Skeletal muscle cell (primary cell): Measurements from ENCODE around the gene MRPS12.

Experiments used
- DNase-seq: peaks from one replicate; pipeline ENCODE4 v3.0.0-alpha.2; 2010; ENCODE audit warnings: low read depth
- H3K4me3 ChIP-seq: 2 replicates; pipeline ENCODE4 v1.5.1; 2011; ENCODE audit warnings: low read depth, mild to moderate bottlenecking, control low read depth, low read length, moderate library complexity

MRPS12 gene

DNA sequence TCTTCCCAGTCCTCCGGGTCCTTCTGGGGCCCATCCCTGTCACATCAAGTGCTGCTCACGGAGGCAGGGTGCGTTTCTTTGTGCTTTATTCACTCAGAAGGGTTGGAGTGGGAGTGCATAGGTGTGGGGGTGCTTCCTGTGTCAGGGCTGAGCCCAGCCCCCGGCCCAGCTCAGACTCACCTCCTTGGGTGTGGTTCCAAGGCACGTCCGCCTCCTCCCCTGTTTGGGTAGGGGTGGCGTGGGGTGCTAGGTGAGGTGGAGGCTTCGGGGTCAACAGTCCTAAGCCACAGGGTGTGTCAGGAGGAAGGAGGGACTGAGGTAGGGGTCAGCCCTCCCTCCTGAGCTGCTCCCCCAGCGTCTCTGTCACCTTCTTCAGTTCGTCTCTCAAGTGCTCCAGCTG, 21.8 kb upstream of the MRPS12 start:
- no peak for DNase-seq
- no peak overlapping the region for H3K4me3 ChIP-seq

DNA sequence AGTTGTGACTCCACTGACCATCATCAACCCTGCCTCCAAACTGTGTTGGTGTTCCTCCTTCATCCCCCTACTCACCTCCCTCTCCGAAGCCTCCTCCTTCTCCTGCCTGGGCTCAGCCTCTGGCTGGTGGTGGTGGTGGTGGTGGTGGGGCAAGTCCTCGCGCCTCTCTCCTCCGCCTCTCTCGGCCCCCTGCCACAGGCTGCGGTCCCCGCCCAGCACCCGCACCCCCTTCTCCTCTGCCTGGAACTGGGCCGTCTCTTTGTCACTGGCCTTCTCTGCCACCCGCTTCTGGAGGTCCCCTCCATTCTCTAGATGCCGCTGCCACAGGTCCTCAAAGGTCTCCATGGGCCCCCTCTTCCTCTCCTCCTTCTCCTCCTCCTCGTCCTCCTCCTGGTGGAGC, 20.3 kb upstream of the MRPS12 start:
- DNase-seq, result no peak
- no peak overlapping the region for H3K4me3 ChIP-seq

DNA sequence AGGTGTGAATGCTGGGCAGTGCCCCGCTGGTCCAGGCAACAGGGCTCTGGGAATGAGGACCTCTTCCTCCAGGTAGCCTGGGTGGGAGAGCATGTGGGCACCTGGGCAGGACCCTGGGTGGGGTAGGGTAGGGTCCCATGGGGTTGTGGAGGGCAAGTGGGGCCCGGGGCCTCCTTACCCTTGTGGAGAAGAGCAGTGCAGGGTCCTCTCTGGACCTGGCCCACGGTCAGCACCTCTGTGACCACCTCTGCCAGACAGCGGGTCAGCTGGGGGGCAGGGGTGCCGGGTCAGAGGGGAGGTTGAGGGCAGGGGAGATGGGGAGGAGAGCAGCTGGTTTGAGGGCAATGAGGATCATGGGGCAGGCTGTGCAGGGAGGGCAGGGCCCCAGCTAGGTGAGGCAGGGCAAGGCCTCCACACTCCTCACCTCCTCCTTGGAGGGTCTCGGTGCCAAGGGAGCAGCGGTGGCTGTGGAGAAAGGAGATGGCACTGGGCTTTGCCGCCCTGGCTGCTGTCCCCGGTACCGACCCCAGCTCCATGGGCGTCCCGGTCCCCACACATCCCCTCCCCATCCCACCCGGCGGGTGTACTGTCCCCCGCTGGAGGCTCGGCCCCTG, 19.2 kb upstream of the MRPS12 start:
- no peak overlapping the region for H3K4me3 ChIP-seq
- no peak for DNase-seq

DNA sequence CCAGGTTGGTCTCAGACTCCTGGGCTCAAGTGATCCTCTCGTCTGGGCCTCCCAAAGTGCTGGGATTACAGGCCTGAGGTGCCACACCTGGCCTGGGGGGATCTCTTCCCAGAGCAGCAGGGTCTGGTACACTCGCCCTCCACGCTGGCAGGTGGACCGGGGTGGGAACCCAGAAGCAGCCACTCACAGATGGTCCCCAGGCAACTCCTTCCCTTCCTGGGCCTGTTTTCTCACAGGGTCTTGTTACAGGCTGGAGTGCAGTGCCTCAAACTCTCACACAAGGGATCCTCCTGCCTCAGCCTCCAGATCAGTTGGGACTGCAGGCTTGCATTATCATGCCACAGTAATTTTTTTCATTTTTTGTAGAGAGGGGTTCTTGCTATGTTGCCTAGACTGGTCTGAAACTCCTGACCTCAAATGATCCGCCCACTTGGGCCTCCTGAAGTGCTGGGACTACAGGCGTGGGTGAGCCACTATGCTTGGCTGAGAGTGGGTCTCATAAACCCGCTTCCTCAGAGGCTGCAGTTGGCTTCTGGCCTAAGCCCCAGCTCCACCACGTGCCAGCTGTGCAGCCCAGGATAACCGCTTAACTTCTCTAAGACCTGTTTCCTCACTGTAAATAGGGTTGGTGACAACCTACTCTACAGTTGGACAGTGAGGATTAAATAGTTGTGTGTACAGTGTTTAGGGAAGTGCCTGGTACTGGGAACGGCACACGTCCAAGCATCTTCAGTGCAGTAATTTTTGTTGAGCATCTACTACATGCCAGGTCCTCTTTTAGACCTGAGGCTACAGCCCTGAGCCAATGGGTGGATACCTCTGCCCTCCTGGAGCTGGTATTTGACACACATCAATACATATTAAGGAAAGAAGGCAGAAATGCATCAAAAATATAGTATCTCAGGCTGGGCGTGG, 17.9 kb upstream of the MRPS12 start:
- DNase-seq, result no peak
- H3K4me3 ChIP-seq, result no peak overlapping the region

DNA sequence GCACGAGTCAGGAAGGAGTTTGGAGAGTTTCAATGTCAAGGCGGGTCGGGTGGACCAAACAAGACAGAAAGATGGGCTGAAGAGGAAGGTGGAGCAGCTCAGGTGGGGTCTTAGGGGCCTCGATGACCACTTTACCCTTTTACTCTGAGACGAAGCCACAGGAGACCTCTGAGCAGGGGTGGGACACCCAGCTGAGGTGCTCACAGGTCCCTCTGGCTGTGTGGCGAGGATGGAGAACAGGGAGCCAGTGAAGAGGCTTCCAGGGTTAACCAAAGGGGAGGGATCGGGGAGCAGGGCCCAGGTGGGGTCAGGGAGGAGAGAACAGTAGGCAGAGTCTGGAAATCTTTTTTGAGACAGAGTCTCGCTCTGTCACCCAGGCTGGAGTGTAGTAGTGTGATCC, 16.8 kb upstream of the MRPS12 start:
- no peak overlapping the region for H3K4me3 ChIP-seq
- DNase-seq, result no peak

DNA sequence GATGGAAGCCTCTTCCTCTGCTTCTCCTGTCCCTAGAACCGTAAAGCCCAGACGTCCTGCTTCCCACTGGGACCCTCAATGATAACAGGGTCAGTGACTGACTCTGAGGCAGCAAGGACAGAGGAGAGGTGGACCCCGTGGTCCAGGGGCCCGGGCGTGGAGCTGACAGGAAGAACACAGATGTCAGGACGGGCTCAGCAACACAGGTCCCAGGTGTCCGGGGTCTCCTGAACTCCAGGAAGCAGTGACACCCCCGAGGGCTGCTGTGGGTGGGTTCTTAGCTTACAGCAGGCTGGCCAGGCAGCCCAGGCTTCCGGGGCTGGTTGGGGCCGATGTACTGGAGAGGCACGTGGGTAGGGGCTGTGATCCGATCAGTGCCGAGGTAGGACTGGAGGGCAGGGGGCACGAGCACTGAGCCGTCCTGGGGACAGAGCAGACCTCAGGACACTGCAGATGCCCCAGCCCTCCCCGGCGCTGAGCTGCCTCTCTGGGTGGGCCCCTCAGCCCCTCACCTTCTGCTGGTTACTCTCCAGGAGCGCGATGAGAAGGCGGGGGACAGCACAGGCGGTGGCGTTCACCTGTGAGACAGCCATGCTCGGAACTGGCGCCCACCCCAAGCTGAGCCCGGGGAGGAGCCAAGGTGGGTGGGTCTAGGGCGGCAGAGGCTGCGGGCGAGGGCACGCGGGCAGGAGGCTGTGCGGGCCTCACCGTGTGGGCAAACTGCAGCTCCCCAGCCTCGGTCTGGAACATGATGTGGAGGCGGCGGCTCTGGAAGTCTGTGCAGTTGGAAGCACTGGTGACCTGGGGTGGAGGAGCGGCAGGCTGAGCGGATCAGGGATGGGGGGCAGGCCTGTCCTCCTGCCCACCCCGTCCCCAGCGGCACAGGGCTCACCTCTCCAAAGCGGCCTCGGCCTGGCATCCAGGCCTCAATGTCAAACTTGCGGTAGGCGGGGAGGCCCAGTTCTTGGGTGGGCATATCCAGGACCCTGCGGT, 15.1 kb upstream of the MRPS12 start:
- no peak for DNase-seq
- no peak overlapping the region for H3K4me3 ChIP-seq

DNA sequence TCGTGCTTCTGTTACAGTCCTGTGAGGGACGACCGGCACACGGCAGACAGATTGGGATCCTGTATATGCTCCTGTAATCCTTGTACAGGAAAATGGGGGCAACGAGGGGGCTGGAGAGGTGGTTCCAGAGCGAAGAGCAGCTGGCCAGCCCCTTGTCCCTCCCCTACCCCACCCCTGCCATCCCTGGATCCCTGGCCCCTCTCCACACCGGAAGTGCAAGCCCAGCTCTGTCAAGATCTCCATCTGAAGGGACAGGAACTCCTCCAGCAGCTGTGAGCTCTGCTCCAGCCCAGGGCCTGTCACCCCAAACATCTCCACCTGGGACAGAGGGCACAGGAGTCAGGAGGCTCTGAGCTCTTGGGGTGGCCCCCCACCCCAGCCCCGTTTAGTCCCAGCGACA, 13.2 kb upstream of the MRPS12 start:
- no peak for DNase-seq
- no peak overlapping the region for H3K4me3 ChIP-seq

DNA sequence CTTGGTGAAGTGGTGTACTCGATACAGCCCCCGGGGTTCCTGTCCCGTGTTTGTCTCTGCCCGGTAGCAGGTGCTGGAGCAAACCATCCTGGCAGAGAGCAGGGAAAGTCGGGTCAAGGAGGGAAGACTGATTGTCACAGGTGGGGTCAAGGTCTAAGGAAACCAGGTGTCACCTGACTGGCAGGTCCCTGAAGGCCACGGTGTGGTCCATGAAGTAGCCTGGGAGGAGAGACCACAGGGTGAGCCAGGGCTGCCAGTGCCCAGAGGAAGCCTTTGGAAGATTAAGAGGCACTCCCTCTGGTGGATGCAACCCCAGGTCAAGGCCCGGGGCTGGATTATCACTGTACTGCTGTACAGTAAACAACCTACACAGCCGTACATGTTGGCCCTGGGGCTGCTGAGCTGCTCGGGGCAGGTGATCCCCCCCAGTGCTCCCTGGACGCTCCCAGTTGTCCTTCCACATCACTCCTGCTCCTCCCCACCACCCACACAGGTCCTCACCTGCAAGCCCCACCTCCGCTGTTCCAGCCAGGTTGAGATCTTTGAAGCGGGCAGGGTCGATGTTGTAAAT, 12.7 kb upstream of the MRPS12 start:
- DNase-seq, result no peak
- no peak overlapping the region for H3K4me3 ChIP-seq

DNA sequence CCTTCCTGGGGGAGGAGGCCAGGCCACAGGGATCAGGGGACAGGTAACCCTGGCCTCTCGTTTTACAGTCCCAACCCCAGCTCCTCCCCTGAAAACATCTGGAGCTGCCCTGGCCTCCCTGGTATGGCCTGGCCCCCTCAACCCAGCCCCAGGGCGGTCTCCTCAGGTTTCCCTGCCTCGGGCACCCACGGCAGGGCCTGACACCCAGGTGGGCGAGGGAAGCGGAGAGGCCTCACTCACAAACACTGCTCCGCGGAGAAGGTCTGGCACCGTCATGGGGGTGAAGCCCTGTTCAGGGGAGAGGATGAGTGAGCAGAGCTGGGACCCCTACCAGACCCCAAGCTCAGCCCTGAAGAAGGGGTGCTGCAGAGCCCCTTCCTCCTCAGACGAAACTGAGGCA, 12.2 kb upstream of the MRPS12 start:
- H3K4me3 ChIP-seq, result no peak overlapping the region
- DNase-seq, result no peak

DNA sequence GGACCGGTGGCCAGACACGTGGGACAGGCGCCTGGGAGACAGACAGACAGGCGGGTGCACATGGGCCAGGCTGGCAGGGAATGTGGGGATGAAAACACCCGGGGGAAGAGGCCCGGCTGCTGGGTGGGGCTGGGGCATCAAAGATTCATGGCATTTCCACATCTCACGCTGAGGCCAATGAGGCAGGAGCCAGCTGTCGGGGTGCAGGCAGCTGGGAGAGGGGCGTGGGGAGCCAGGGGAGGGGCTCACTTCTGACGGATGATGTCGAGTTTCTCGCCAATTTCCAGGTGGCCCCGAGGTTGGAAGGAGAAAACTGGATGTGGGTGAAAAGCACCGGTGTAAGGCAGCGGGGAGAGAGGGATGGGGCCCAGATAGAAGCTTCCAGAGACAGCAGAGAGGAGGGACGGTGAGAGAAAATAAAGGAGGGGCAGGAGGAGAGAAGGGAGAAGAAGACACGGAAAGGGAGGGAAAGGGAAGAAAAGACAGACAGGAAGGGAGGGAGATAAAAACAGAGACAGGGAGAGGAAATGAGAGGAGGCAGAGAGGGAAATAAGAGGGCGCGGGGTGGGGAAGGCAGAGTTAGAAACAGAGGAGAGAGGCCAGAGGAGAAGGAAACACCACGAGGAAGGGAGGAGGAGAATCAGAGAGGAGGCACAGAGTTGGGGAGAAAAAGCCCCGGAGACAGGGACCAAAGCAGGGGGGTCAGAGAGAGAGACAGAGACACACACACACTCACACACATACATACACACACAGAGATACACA, 10.7 kb upstream of the MRPS12 start:
- DNase-seq, result no peak
- H3K4me3 ChIP-seq, result no peak overlapping the region

DNA sequence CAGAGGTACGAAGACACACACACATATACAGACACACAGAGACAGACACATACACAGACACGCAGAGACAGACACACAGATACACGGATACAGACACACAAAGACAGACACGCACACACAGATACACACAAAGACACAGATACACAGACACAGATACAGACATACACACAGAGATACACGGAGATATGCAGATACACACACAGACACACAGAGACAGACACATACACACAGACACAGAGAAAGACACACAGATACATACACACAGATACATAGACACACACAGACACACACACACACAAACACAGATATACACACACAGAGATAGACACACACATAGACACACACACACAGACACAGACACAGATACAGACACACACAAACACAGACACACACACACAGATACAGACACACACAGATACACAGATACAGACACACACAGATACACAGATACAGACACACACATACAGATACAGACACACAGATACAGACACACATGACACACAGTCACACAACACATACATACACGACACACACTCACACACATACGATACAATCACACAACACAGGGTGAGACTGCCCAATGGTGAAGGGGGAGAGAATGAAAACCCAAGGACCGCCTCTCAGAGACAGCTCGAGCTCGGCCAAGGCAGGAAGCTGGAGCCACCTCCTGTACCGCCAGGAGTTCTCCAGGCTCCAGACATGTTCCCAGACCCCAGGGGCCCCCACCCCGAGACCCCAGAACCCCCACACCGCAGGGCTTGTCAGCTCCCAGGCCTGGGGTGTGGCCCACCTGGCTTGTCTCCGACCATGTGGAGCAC, 9.9 kb upstream of the MRPS12 start:
- H3K4me3 ChIP-seq, result no peak overlapping the region
- no peak for DNase-seq

DNA sequence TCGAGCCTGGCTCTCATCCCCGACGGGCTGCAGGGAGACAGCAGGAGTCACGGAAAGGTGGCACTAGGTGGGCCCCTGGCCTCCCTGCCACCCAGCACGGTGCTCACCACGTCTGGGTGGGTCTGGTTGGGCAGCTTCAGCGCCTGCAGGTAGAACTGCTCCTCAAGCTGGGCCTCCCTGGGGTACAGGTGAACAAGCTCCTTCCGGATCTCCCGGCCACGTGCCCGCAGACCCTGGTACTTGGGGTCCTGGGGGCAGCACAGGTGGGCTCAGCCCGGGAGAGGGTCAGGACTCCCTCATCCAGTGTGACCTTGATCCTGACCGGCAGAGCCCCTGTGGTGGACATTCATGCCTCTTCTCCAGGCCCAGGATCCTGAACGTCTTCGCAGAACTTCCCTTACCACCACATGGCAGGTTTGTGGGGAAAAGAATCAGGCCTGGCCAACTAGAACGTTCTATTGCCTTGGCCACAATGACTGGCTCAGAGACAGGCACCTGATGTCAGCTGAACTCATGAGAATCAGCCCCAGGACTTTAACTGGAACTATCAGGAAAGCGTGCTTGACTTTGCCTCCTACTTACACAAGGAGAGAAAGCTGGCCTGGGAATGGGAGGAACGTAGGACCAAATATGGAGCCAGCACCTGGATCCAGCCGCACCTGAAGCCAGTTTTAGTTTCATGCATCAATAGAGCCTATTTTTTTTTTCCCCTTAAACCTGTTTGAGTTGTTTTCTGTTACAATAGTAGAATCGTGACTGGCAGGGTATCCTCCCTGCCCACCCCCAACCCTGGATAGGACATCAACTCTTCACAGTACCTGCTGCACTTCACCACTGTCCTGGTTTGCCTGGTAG, 9.1 kb upstream of the MRPS12 start:
- no peak for DNase-seq
- no peak overlapping the region for H3K4me3 ChIP-seq

DNA sequence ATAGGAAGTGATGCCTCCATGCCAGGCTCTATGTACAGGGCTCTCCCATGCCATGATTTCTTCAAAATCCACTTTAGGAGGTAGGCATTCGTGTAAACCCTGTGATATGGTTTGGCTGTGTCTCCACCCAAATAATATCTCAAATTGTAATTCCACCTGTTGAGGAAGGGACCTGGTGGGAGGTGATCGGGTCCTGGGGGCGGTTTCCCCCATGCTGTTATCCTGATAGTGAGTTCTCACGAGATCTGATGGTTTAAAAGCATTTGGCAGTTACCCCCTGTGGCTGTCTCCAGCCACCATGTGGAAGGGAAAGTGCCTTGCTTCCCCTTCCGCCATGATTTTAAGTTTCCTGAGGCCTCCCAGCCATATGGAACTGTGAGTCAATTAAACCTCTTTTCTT, 8.3 kb upstream of the MRPS12 start:
- no peak for DNase-seq
- H3K4me3 ChIP-seq, result no peak overlapping the region

DNA sequence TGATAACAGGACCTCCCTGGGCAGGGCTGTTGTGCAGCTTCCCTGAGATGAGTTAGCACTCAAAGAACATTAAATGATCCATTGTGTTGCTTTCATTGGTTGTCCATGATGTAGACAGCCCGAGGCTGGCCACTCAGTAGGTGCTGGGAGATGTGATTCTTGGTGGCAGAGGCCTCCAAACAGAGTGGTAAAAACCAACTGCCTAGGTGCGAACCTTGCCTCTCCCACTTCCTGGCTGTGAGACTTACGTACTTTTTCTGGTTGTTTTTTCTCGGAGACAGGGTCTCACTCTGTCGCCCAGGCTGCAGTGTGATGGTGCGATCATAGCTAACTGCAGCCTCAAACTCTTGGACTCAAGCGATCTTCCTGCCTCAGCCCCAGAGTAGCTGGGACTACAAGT, 6.4 kb upstream of the MRPS12 start:
- DNase-seq, result no peak
- no peak overlapping the region for H3K4me3 ChIP-seq

DNA sequence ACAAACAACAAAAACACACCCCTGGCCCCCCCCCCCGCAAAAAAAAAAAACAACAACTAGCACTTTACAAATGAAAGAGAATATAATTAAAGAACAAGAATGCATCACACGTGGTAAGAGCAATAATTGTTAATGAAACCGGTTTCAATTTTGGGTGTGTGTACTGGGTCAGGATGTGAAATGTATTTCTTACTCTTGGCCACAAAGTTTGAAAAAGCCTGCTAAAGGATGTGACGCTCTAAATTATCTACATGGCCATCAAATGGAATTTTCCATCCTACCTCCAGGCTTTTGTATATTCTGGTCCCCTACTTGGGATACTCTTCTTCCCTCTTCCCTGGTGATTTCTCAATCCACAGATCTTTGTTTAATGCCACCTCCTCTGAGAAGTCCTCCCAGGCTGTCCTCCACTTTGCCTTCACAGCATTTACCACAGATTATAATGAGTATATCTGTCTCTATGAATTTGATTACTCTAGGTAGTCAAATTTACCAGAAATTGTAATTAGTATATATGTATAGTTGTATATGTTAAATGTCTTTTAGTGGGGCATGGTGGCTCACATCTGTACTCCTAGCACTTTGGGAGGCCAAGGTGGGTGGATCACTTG, 2.2 kb upstream of the MRPS12 start:
- DNase-seq, result no peak

DNA sequence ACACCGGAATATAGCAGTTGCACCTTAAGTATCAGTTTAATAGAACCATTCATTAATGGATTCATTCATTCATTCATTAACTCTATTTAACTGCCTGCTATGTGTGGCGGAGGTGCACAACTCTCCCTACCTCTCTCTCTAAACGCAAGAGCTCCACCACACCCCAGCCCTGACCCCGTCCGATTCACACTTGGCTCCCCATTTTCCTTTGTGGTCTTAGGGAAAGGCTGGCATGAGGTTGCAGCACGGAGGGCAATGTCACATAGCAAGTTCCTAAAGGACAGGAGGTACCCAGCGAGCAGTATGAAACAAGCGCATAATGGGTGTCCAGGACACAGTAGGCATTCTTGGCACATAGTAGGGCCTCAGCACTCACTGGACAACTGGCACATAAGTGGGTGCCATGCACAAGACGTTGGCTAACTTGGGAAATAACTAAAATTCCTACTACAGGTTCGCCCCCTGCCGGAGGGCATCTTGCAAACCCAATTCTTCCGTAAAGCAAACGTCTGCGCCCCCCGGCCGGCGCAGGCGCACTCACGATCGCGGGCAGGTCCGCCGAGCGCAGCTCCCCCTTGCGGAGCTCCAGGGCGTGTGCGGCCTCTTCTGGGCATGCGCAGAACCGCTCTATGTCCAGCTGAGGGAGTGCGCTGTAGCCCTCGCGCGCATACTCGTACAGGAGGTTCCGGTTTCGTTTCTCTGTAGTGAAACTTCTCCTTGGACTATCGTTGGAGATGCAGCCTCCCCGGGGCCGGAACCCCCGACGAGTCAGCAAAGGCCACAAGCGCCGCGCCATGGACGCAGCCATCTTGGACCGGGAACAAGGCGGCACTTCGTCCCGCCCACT, 592 bp upstream of the MRPS12 start, which contains the start of gene SARS2:
Gene SARS2 (minus strand): TSS at position 835 of the 847 bp plus-strand sequence. CDS start 27 bp downstream, at position 808.
- peak; percentile 71 for DNase-seq
- peak within 1 kb of the TSS; percentile 98 for H3K4me3 ChIP-seq

More for the DNA sequence above, 2.2 kb upstream of the MRPS12 start:
- H3K4me3 ChIP-seq, result no peak overlapping the region
